GM18951 (cell line): ENCODE results near the gene SSC5D.

ENCODE experiments used
- POLR2A ChIP-seq: IDR thresholded peaks from 4 replicates; pipeline ENCODE4 v1.6.1; 2011; ENCODE audit warnings: mild to moderate bottlenecking; ENCODE audit not compliant: insufficient read length, insufficient read depth; ENCODE audit errors: extremely low read depth
- in situ Hi-C: fragments of 300-500 bp; cut with MboI; formaldehyde crosslinking; loops from one replicate; pipeline ENCODE4 v1.12.0; 2022; ENCODE audit warnings: low sequenced_read_pairs, mixed read lengths, inconsistent platforms; ENCODE audit not compliant: unreplicated experiment

The SSC5D gene

GRCh38 chr19:55542292-55542855 lies 54.1 kb downstream of the SSC5D start:
- TF ChIP-seq POLR2A, result no peak
- in situ Hi-C loops, result no loop called here

GRCh38 chr19:55543567-55543966 lies 55.3 kb downstream of the SSC5D start:
- TF ChIP-seq POLR2A, result no peak
- in situ Hi-C loops, result no loop called here

GRCh38 chr19:55544014-55544413 lies 55.8 kb downstream of the SSC5D start:
- in situ Hi-C loops, result no loop called here
- no peak for TF ChIP-seq POLR2A

- TF ChIP-seq POLR2A, result no peak
- in situ Hi-C loops, result no loop called here
Observed at GRCh38 chr19:55544776-55545439, 56.7 kb downstream of the SSC5D start.

- in situ Hi-C loops, result no loop called here
- TF ChIP-seq POLR2A, result no peak
Observed at GRCh38 chr19:55545443-55545842, 57.2 kb downstream of the SSC5D start, which contains the start of gene SBK3. SBK3 (minus strand) TSS chr19:55545543; CDS start chr19:55545543, 0 bp downstream.

GRCh38 chr19:55546011-55546410 lies 57.8 kb downstream of the SSC5D start:
- in situ Hi-C loops, result no loop called here
- no peak for TF ChIP-seq POLR2A

GRCh38 chr19:55546822-55547614 lies 58.8 kb downstream of the SSC5D start:
- TF ChIP-seq POLR2A, result no peak
- in situ Hi-C loops, result no loop called here

- in situ Hi-C loops, result no loop called here
- TF ChIP-seq POLR2A, result no peak
Observed at GRCh38 chr19:55549500-55550320, 61.5 kb downstream of the SSC5D start.

- TF ChIP-seq POLR2A, result no peak
- in situ Hi-C loops, result no loop called here
Observed at GRCh38 chr19:55550321-55550650, 62.0 kb downstream of the SSC5D start.

- in situ Hi-C loops, result no loop called here
- no peak for TF ChIP-seq POLR2A
Observed at GRCh38 chr19:55552206-55552605, 64.0 kb downstream of the SSC5D start.

- no peak for TF ChIP-seq POLR2A
Observed at GRCh38 chr19:55552620-55553019, 64.4 kb downstream of the SSC5D start.

GRCh38 chr19:55553217-55554182 lies 65.3 kb downstream of the SSC5D start:
- in situ Hi-C loops, result no loop called here
- TF ChIP-seq POLR2A, result no peak

More at GRCh38 chr19:55552620-55553019, 64.4 kb downstream of the SSC5D start:
- in situ Hi-C loops, result no loop called here
